Measurements from ENCODE around the gene CIAO1. TPM values are rescaled to one million over a fixed set of nuclear protein-coding genes. Genes with fewer than 3 reads are reported as not detected.

CIAO1 gene
- total and polyA plus RNA-seq, 2 experiments from 2014 or later = 71.2 to 90.1 TPM

- Histone ChIP-seq H3K4me3 (no peak overlapping the region), H3K4me1 (ENCODE audit: insufficient read depth) (peaks cover 52% of the 10 kb centered on the region), H4K20me1 (ENCODE audit: insufficient read depth, poor library complexity, severe bottlenecking) (peaks cover 13% of the 10 kb centered on the region), H3K79me2 (peaks cover 75% of the 10 kb centered on the region), H3K27me3 (no peaks in the 10 kb centered on the region), H3K27ac (peak overlapping the region; percentile 90), H3K36me3 (replicated peaks; ENCODE audit: insufficient read depth, low read depth) (no peaks in the 10 kb centered on the region), H3K9me2 (replicated peaks; ENCODE audit: insufficient read depth) (no peaks in the 10 kb centered on the region), H2AFZ (no peak overlapping the region), H3K4me2 (peak overlapping the region; percentile 54), H3K9me3 (ENCODE audit: low read depth) (no peaks in the 10 kb centered on the region)
- no peak for TF ChIP-seq EZH2 (IDR thresholded peaks at IDR 0.05; ENCODE audit: borderline replicate concordance)
- no peak for TF ChIP-seq EZH2phosphoT487 (IDR thresholded peaks at IDR 0.05; ENCODE audit: low read depth, severe bottlenecking, unreplicated experiment)
- no peak for TF ChIP-seq CTCF (IDR thresholded peaks at IDR 0.05; ENCODE audit: poor library complexity)
- DNase-seq (ENCODE audit: low spot score) = no peak
- 93% methylated on average over 2 of the region's 2 CpGs for WGBS (ENCODE audit: low lambda C conversion rate, missing lambda C conversion rate)
Measured at GRCh38 chr2:96262306-96262705, 3.7 kb upstream of the CIAO1 start.

GRCh38 chr2:96264086-96264485 lies 1.9 kb upstream of the CIAO1 start:
- peaks cover 13% of the 10 kb centered on the region for H4K20me1 ChIP-seq (ENCODE audit: insufficient read depth, poor library complexity, severe bottlenecking)
- WGBS (ENCODE audit: low lambda C conversion rate, missing lambda C conversion rate) = 42% methylated on average over 4 of the region's 4 CpGs

GRCh38 chr2:96264656-96265348 lies 1.2 kb upstream of the CIAO1 start:
- no peak for TF ChIP-seq EZH2 (IDR thresholded peaks at IDR 0.05; ENCODE audit: borderline replicate concordance)
- TF ChIP-seq CTCF (IDR thresholded peaks at IDR 0.05; ENCODE audit: poor library complexity) = peak; percentile 59
- no peak for TF ChIP-seq EZH2phosphoT487 (IDR thresholded peaks at IDR 0.05; ENCODE audit: low read depth, severe bottlenecking, unreplicated experiment)
- Histone ChIP-seq H3K27ac (peak overlapping the region; percentile 88), H3K4me1 (ENCODE audit: insufficient read depth) (peaks cover 43% of the 10 kb centered on the region), H2AFZ (no peak overlapping the region), H3K4me2 (peak overlapping the region; percentile 99), H3K79me2 (peaks cover 64% of the 10 kb centered on the region), H4K20me1 (ENCODE audit: insufficient read depth, poor library complexity, severe bottlenecking) (peaks cover 10% of the 10 kb centered on the region), H3K9me2 (replicated peaks; ENCODE audit: insufficient read depth) (no peaks in the 10 kb centered on the region), H3K4me3 (peak overlapping the region; percentile 62), H3K27me3 (no peaks in the 10 kb centered on the region), H3K9me3 (ENCODE audit: low read depth) (no peaks in the 10 kb centered on the region), H3K36me3 (replicated peaks; ENCODE audit: insufficient read depth, low read depth) (no peaks in the 10 kb centered on the region)
- WGBS (ENCODE audit: low lambda C conversion rate, missing lambda C conversion rate) = 20% methylated on average over 33 of the region's 33 CpGs
- peak; percentile 56 for DNase-seq (ENCODE audit: low spot score)

More at GRCh38 chr2:96264086-96264485, 1.9 kb upstream of the CIAO1 start:
- no peaks in the 10 kb centered on the region for H3K27me3 ChIP-seq
- TF ChIP-seq EZH2phosphoT487 (IDR thresholded peaks at IDR 0.05; ENCODE audit: low read depth, severe bottlenecking, unreplicated experiment) = no peak
- H2AFZ ChIP-seq = no peak overlapping the region
- H3K4me1 ChIP-seq (ENCODE audit: insufficient read depth) = peaks cover 51% of the 10 kb centered on the region
- H3K4me2 ChIP-seq = peak overlapping the region; percentile 99
- DNase-seq (ENCODE audit: low spot score) = no peak
- no peak overlapping the region for H3K4me3 ChIP-seq
- H3K9me2 ChIP-seq (replicated peaks; ENCODE audit: insufficient read depth) = no peaks in the 10 kb centered on the region
- no peaks in the 10 kb centered on the region for H3K9me3 ChIP-seq (ENCODE audit: low read depth)
- peaks cover 71% of the 10 kb centered on the region for H3K79me2 ChIP-seq
- no peaks in the 10 kb centered on the region for H3K36me3 ChIP-seq (replicated peaks; ENCODE audit: insufficient read depth, low read depth)
- H3K27ac ChIP-seq = peak overlapping the region; percentile 88

GRCh38 chr2:96265349-96265839 lies 631 bp upstream of the CIAO1 start:
- TF ChIP-seq EZH2phosphoT487 (IDR thresholded peaks at IDR 0.05; ENCODE audit: low read depth, severe bottlenecking, unreplicated experiment) (no peak), EZH2 (IDR thresholded peaks at IDR 0.05; ENCODE audit: borderline replicate concordance) (no peak), CTCF (IDR thresholded peaks at IDR 0.05; ENCODE audit: poor library complexity) (no peak)
- peaks cover 3% of the 10 kb centered on the region for H3K36me3 ChIP-seq (replicated peaks; ENCODE audit: insufficient read depth, low read depth)
- WGBS (ENCODE audit: low lambda C conversion rate, missing lambda C conversion rate) = under 1% methylated on average over 23 of the region's 49 CpGs
- peak overlapping the region; percentile 99 for H3K4me2 ChIP-seq
- H3K27ac ChIP-seq = peak overlapping the region; percentile 88
- no peaks in the 10 kb centered on the region for H3K9me2 ChIP-seq (replicated peaks; ENCODE audit: insufficient read depth)
- peak overlapping the region; percentile 34 for H2AFZ ChIP-seq
- H3K27me3 ChIP-seq = no peaks in the 10 kb centered on the region
- peaks cover 60% of the 10 kb centered on the region for H3K79me2 ChIP-seq
- peaks cover 38% of the 10 kb centered on the region for H3K4me1 ChIP-seq (ENCODE audit: insufficient read depth)
- H3K9me3 ChIP-seq (ENCODE audit: low read depth) = no peaks in the 10 kb centered on the region
- H4K20me1 ChIP-seq (ENCODE audit: insufficient read depth, poor library complexity, severe bottlenecking) = peaks cover 10% of the 10 kb centered on the region
- peak overlapping the region; percentile 62 for H3K4me3 ChIP-seq
- DNase-seq (ENCODE audit: low spot score) = peak; percentile 63
